Transverse colon (tissue), 4 donors: ENCODE data around the gene PDE4D. TPM values are rescaled to one million over a fixed set of nuclear protein-coding genes. Genes with fewer than 3 reads are reported as not detected.

Experiments
- DNase-seq: peaks from one replicate; pipeline ENCODE4 v3.0.0-alpha.2; 2019
- H3K27ac ChIP-seq, 4 donors: fragments of 200-600 bp; sonication (generic); 2 replicates each; pipeline ENCODE4 v1.5.1; 2016 to 2018; ENCODE audit warnings: inconsistent platforms in 4 of 4
- H3K27me3 ChIP-seq: fragments of 200-600 bp; sonication (generic); 2 replicates; pipeline ENCODE4 v1.5.1; 2017; ENCODE audit warnings: inconsistent platforms
- H3K36me3 ChIP-seq, 4 donors: fragments of 200-600 bp; sonication (generic); 2 replicates each; pipeline ENCODE4 v1.5.1; 2017 to 2019; ENCODE audit warnings: inconsistent platforms in 4 of 4
- H3K4me1 ChIP-seq, 4 donors: fragments of 200-600 bp; sonication (generic); 2 replicates each; pipeline ENCODE4 v1.5.1; 2017 to 2020; ENCODE audit warnings: inconsistent platforms in 4 of 4
- H3K4me3 ChIP-seq, 4 donors: fragments of 200-600 bp; sonication (generic); 1 replicate in 1 of 4; 2 replicates in 3 of 4; pipeline versions ENCODE4 v1.5.1 to v1.6.1; 2017 to 2019; ENCODE audit warnings: inconsistent platforms in 4 of 4
- H3K9me3 ChIP-seq, 2 donors: fragments of 200-600 bp; sonication (generic); 2 replicates each; pipeline ENCODE4 v1.5.1; 2017 to 2019; ENCODE audit warnings: inconsistent platforms in 2 of 2
- CTCF ChIP-seq, 5 experiments: fragments of 200-600 bp in 3 of 5; fragments of 450-650 bp in 2 of 5; sonication (generic) in 3 of 5; IDR thresholded peaks; 1 replicate in 2 of 5; 2 replicates in 3 of 5; pipeline ENCODE4 v1.5.1; 2016 to 2017; ENCODE audit warnings: antibody characterized with exemption in 5 of 5, inconsistent platforms in 3 of 5, mild to moderate bottlenecking in 2 of 5, moderate library complexity in 1 of 5
- EP300 ChIP-seq: sonication (generic); formaldehyde crosslinking; IDR thresholded peaks from one replicate; pipeline ENCODE4 v1.6.1; 2017; ENCODE audit warnings: antibody characterized with exemption, low read depth
- POLR2A ChIP-seq: fragments of 450-650 bp; IDR thresholded peaks from one replicate; pipeline ENCODE4 v1.6.1; 2016; ENCODE audit warnings: antibody characterized with exemption, mild to moderate bottlenecking, moderate library complexity
- POLR2AphosphoS5 ChIP-seq, 3 donors: sonication (generic); formaldehyde crosslinking; IDR thresholded peaks; one replicate each; pipeline ENCODE4 v1.6.1; 2016; ENCODE audit warnings: antibody characterized with exemption in 3 of 3
- WGBS, 2 donors: methylation state at CpG; one replicate each; pipeline ENCODE4 v1.1.5; 2018; ENCODE audit warnings: low coverage in 1 of 2; 5-methylcytosine and 5-hydroxymethylcytosine counted together
- in situ Hi-C, 4 donors: fragments of 200-750 bp; cut with MboI; loops; one replicate each; pipeline versions ENCODE4 v1.15.0 to v1.15.1; 2017; ENCODE audit warnings: low sequenced_read_pairs in 3 of 4, low pct_ligation_motif_present in 1 of 4, low pct_unique_long_range_greater_than_20kb in 1 of 4
- intact Hi-C: fragments of 100-400 bp; cut with DNase I; formaldehyde crosslinking; loops from one replicate; pipeline ENCODE4 v1.15.1; 2023; ENCODE audit warnings: low total_unique reads
- total RNA-seq, 4 donors: library from RNA; depleted of rRNA; stranded (reverse); fragments of >200 nt; gene quantifications; one replicate each; pipeline ENCODE4 v1.1.0, GENCODE V29; 2016

The PDE4D gene
- total RNA-seq, 4 donors from 2014 or later = 47.0 to 302 (median 73.6) TPM

GRCh38 chr5:59813761-59814536, 79.6 kb downstream of the PDE4D start:
- in situ Hi-C loops = loop anchor here in 3 of 4 donors (10.0 to 25.0 kb wide), 6 partner anchors 348 to 851 kb away; no protein-coding TSS in a partner anchor
- no peaks in the 10 kb centered on the region for H3K27me3 ChIP-seq
- 39 to 40% methylated on average over 7 to 8 of the region's 8 CpGs for WGBS, 2 donors
- H3K4me3 ChIP-seq = no peak overlapping the region
- TF ChIP-seq CTCF (IDR thresholded peaks at IDR 0.05) (peak; percentile 45 to 65 (median 55)), POLR2AphosphoS5 (IDR thresholded peaks at IDR 0.05) (no peak)
- no peak overlapping the region for H3K27ac ChIP-seq
- H3K36me3 ChIP-seq = no peaks in the 10 kb centered on the region
- DNase-seq = peak; percentile 23
- intact Hi-C loops = loop anchor here (5.0 to 10.0 kb wide), 4 partner anchors 571 to 853 kb away; no protein-coding TSS in a partner anchor
- peaks cover 0 to 6% (median 2%) of the 10 kb centered on the region in 4 donors for H3K4me1 ChIP-seq
- H3K9me3 ChIP-seq = no peaks in the 10 kb centered on the region

GRCh38 chr5:59810041-59810440, 83.5 kb downstream of the PDE4D start:
- TF ChIP-seq CTCF (IDR thresholded peaks at IDR 0.05) (peak; percentile 83 to 91 (median 89)), EP300 (no peak)
- intact Hi-C loops (loop anchor here (5.0 to 10.0 kb wide), 4 partner anchors 575 to 857 kb away; no protein-coding TSS in a partner anchor), in situ Hi-C loops (loop anchor here in 3 of 4 donors (10.0 to 25.0 kb wide), 6 partner anchors 352 to 855 kb away; no protein-coding TSS in a partner anchor)
- no peak overlapping the region for H3K27ac ChIP-seq
- WGBS, 2 donors = 5 to 8% methylated on average over 6 to 14 of the region's 14 CpGs
- peaks cover 0 to 6% (median 2%) of the 10 kb centered on the region in 4 donors for H3K4me1 ChIP-seq
- H3K27me3 ChIP-seq = no peaks in the 10 kb centered on the region
- DNase-seq = peak; percentile 76
- H3K36me3 ChIP-seq = no peaks in the 10 kb centered on the region
- no peaks in the 10 kb centered on the region for H3K9me3 ChIP-seq
- peak overlapping the region in 1 of 4 donors; percentile 15 for H3K4me3 ChIP-seq

GRCh38 chr5:59807806-59808205, 85.7 kb downstream of the PDE4D start:
- DNase-seq = no peak
- Histone ChIP-seq H3K4me1 (peaks cover 0 to 4% (median 0%) of the 10 kb centered on the region in 4 donors), H3K9me3 (no peaks in the 10 kb centered on the region), H3K27ac (no peak overlapping the region), H3K36me3 (no peaks in the 10 kb centered on the region), H3K27me3 (no peaks in the 10 kb centered on the region), H3K4me3 (no peak overlapping the region)
- TF ChIP-seq POLR2A (no peak), CTCF (IDR thresholded peaks at IDR 0.05) (no peak), EP300 (no peak), POLR2AphosphoS5 (IDR thresholded peaks at IDR 0.05) (no peak)
- intact Hi-C loops (no loop called here), in situ Hi-C loops (loop anchor here (10.0 to 25.0 kb wide), 5 partner anchors 354 to 923 kb away; no protein-coding TSS in a partner anchor)
- WGBS, 2 donors = 44 to 92% methylated on average over 1 to 3 of the region's 3 CpGs

- TF ChIP-seq POLR2A = no peak
- no peak for TF ChIP-seq EP300
- TF ChIP-seq CTCF (IDR thresholded peaks at IDR 0.05) = no peak
- TF ChIP-seq POLR2AphosphoS5 (IDR thresholded peaks at IDR 0.05) = no peak
- Histone ChIP-seq H3K4me3 (no peak overlapping the region), H3K4me1 (peaks cover 0 to 21% (median 17%) of the 10 kb centered on the region in 4 donors), H3K36me3 (no peaks in the 10 kb centered on the region), H3K27ac (no peak overlapping the region), H3K27me3 (no peaks in the 10 kb centered on the region), H3K9me3 (no peaks in the 10 kb centered on the region)
- intact Hi-C loops (no loop called here), in situ Hi-C loops (loop anchor here (5.0 to 25.0 kb wide), 7 partner anchors 362 to 916 kb away; no protein-coding TSS in a partner anchor)
- 84 to 86% methylated on average over 1 of the region's 1 CpG for WGBS, 2 donors
- DNase-seq = no peak
These were observed 93.1 kb downstream of the PDE4D start for GRCh38 chr5:59800347-59800893.
